GM19468 (cell line): ENCODE measurements around the gene EPN1.

Experiments
- ATAC-seq: cut with Tn5 transposase; IDR thresholded peaks from one replicate; pipeline ENCODE4 v1.9.1; 2021; ENCODE audit warnings: mild to moderate bottlenecking, moderate library complexity, moderate number of reproducible peaks; ENCODE audit not compliant: unreplicated experiment; ENCODE audit errors: extremely low read depth

The EPN1 gene

DNA sequence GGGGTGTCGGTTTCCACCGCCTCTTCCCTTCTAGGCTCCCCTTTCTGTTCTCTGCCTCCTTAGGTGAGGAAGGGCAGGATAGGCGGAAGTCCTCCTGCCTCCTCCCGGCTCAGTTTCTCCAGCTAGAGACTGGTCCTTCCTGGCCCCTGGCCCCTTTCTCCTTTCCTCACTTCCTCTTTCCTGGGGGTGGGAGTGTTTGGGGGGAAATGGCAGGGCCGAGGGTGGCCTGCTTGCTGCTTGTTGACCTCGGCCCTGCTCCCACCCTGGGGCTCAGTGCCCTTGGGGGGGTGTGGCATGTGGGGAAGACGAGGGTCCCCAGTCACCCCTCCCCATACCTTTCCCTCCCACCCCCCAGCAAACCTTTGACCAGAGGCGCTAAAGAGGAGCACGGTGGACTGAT, 15.2 kb upstream of the EPN1 start:
- no peak for ATAC-seq

GRCh38 chr19:55660404-55660803, 14.6 kb upstream of the EPN1 start:
- no peak for ATAC-seq

- ATAC-seq = no peak
Measured at GRCh38 chr19:55660991-55661390, 14.0 kb upstream of the EPN1 start.

GRCh38 chr19:55661826-55662225, 13.2 kb upstream of the EPN1 start:
- ATAC-seq = no peak

- ATAC-seq = no peak
Measured at GRCh38 chr19:55663846-55664536, 11.0 kb upstream of the EPN1 start.

DNA sequence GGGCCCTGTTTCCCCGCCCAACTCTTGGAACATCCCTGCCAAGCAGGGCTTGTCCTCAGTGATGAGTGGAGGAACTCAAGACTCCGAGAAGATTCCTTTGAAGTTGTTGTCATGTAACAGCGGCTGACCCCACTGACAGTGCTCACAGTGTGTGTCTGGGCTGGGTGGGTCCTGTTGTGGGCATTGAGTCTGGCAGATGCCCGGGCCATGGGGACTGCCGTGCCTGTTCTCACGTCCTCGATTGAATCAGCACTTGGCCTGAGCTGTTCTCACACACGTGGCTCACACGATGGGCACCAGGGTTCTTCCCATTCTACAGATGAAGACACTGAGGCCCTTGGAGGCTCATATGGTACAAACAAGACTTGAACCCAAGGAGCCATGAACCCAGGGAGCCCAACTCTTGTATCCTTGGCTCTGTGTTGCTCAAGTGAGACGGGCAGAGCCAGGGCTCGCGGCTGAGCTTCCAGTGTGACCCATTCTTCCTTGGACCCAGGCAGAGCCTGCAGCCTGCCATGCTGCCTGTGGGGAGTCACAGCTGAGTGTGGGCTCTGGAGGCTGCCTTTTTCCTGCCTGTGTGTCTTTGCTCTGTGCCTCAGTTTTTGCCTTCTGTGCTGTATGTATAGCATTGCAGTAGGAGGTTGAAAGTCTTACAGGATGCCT, 8.6 kb upstream of the EPN1 start:
- ATAC-seq = no peak

GRCh38 chr19:55667006-55667381, 8.0 kb upstream of the EPN1 start:
- no peak for ATAC-seq

DNA sequence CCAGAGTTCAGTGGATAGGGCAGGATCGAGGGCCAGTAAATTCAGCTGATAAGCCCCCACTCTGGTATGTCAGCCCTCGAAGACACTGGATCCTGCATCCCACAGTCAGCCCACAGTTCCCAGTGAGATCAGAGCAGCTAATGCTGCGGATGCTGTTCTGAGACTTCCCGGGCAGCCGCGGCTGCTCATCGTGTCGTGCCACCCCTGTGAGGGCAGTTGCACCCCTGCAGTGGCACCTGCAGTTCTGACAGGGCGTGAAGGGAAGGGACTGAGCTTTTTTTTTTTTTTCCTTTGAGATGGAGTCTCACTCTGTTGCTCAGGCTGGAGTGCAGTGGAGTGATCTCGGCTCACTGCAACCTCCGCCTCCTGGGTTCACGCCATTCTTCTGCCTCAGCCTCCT, 7.5 kb upstream of the EPN1 start:
- no peak for ATAC-seq

GRCh38 chr19:55667958-55668357, 7.1 kb upstream of the EPN1 start:
- ATAC-seq = no peak

GRCh38 chr19:55668603-55669348, 6.2 kb upstream of the EPN1 start:
- no peak for ATAC-seq

DNA sequence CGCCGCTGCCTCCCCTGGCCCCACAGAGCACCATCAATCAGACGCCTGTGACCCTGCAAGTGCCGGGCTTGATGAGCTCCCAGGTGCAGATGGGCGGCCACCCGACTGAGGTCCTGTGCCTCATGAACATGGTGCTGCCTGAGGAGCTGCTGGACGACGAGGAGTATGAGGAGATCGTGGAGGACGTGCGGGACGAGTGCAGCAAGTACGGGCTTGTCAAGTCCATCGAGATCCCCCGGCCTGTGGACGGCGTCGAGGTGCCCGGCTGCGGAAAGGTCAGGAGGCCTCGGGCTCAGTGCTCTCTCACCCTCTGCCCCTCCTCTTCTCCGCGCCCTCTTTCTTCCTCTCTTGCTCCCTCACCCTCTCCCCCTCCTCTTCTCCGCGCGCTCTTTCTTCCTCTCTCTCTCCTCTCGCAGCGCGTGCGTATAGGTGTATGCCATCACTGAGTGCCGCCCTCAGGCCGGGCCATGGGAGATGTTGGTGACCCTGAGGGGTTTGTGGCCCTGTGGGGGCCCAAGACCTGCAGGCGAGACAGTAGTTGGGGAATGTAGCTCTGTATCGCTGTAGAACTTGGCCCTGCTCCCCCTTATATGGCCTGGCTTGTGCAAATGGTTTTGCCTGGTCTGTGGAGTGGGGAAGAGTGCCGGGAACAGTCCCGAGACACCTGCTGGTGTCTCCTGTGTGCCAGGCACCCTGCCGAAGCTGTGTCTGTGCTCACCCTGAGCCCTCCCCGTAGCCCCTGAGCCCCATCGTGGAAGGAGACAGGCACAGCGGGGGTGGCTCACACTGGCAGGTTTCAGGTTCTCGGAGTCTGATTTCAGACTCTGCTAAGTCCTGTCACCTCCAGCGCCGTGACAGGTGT, 5.4 kb upstream of the EPN1 start:
- ATAC-seq = no peak

- ATAC-seq = no peak
Measured at GRCh38 chr19:55670280-55671053, 4.6 kb upstream of the EPN1 start.

- ATAC-seq = no peak
Measured at GRCh38 chr19:55671054-55671378, 4.0 kb upstream of the EPN1 start.

- no peak for ATAC-seq
Measured at GRCh38 chr19:55672418-55672817, 2.6 kb upstream of the EPN1 start.

- ATAC-seq = no peak
Measured at GRCh38 chr19:55673465-55673864, 1.6 kb upstream of the EPN1 start.

DNA sequence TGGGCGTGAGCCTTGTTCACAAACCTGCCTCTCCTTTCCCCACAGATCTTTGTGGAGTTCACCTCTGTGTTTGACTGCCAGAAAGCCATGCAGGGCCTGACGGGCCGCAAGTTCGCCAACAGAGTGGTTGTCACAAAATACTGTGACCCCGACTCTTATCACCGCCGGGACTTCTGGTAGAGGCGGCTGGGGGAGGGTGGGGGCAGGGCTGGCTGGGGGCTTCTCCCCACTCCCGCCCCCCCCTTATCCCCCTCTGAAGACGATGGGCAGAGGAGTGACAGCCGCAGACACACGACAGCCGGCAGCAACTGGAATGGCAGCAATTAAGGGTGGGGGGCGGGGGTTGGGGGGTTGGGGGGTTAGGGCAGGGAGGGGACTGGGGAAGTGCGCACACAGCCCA, 1.1 kb upstream of the EPN1 start:
- no peak for ATAC-seq

DNA sequence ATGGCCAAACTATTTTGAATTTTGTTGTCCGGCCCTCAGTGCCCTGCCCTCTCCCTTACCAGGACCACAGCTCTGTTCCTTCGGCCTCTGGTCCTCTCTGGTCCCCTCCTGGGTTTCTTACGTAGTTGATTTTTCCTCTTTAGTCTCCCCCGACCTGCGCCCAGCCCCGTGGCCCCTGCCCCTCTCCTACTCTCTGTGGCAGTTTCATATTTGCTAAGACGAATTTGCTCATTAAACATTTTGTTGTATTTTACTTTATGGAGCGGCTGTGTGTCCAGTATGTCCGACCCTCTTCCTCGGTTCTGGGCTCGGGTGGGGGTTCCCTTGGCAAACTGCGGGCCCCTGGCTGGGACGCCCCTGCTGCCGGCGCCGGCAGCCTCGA, 576 bp upstream of the EPN1 start:
- no peak for ATAC-seq

- ATAC-seq = no peak
Measured at GRCh38 chr19:55675661-55676354, 782 bp downstream of the EPN1 start.

DNA sequence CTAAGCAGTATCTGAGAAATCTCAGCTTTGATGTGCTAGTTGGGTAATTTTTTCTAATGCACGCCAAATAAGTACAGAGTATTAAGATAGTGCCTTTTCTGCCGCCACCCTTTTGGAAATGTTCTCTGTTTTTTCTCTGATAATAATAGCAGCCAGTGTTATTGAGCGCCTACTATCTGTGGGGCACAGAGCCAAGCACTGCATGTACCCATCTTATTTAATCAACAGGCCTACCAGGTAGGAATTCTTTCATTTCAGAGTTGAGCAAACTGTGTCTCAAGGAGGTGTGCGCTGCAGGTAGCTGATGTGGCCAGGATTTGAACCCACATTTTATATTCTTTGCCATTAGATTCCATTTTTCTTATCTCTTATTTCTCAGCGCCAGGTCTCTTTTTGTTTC, 1.4 kb downstream of the EPN1 start:
- ATAC-seq = no peak
